NB4 (cell line): ENCODE measurements around the gene USF3.

Experiments used
- DNase-seq: peaks from one replicate; pipeline ENCODE4 v3.0.0; 2010; ENCODE audit warnings: low read depth
- H3K4me3 ChIP-seq: one replicate; pipeline ENCODE4 v1.5.1; 2011; ENCODE audit warnings: mild to moderate bottlenecking, low read depth, low read length, moderate library complexity
- MYC ChIP-seq: IDR thresholded peaks from 2 replicates; pipeline ENCODE4 v1.6.1; 2011; ENCODE audit warnings: low read depth, low read length
- POLR2A ChIP-seq: IDR thresholded peaks from 2 replicates; pipeline ENCODE4 v1.6.1; 2011; ENCODE audit warnings: mild to moderate bottlenecking; ENCODE audit not compliant: insufficient read length; ENCODE audit errors: extremely low read depth
- TF ChIP-seq, protein P1 (sequence below): IDR thresholded peaks from one replicate; pipeline ENCODE4 v1.5.1; 2012; ENCODE audit warnings: low read depth, low read length
- TF ChIP-seq, protein P2 (sequence below): IDR thresholded peaks from 2 replicates; pipeline ENCODE4 v1.6.1; 2011; ENCODE audit warnings: low read depth, low read length

The USF3 gene

DNA sequence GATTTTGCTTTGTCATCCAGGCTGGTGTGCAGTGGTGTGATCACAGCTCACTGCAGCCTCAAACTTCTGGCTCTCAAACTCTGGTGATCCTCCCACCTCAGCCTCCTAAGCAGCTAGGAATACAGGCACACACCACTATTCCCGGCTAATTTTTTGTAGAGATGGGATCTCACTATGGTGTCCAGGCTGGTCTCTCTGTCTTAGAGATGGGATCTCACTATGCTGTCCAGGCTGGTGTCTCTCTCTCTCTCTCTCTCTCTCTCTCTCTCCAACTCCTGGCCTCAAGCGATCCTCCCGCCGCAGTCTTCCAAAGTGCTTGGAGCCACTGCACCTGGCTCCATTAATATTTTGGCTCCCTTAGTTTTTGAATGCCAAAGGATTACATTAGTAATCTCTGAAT, 17.7 kb downstream of the USF3 start:
- TF ChIP-seq, protein P1, sequence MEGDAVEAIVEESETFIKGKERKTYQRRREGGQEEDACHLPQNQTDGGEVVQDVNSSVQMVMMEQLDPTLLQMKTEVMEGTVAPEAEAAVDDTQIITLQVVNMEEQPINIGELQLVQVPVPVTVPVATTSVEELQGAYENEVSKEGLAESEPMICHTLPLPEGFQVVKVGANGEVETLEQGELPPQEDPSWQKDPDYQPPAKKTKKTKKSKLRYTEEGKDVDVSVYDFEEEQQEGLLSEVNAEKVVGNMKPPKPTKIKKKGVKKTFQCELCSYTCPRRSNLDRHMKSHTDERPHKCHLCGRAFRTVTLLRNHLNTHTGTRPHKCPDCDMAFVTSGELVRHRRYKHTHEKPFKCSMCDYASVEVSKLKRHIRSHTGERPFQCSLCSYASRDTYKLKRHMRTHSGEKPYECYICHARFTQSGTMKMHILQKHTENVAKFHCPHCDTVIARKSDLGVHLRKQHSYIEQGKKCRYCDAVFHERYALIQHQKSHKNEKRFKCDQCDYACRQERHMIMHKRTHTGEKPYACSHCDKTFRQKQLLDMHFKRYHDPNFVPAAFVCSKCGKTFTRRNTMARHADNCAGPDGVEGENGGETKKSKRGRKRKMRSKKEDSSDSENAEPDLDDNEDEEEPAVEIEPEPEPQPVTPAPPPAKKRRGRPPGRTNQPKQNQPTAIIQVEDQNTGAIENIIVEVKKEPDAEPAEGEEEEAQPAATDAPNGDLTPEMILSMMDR = no peak
- TF ChIP-seq MYC (no peak), POLR2A (no peak)
- TF ChIP-seq, protein P2, sequence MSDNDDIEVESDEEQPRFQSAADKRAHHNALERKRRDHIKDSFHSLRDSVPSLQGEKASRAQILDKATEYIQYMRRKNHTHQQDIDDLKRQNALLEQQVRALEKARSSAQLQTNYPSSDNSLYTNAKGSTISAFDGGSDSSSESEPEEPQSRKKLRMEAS = no peak
- no peak overlapping the region for H3K4me3 ChIP-seq

DNA sequence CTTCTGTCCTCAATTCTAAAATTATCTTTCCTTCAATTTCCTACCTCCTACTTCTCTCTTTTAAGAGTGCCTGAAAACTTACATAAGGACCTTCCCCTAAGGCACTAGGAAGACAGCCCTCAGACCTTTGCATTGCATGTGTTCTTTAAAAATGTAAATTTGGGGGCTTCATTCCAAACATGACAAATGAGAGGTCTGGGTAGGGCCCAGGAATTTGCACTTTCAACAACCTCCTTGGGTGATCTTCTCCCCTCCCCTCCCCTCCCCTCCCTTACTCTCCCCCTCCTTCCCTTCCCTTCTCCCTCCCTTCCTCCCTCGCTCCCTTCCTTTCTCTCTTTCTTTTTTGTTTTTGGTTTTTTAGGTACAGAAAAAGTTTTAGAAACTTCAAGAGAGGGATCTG, 18.7 kb downstream of the USF3 start:
- H3K4me3 ChIP-seq = no peak overlapping the region
- no peak for DNase-seq
- TF ChIP-seq, protein P1 = no peak
- TF ChIP-seq POLR2A = no peak
- TF ChIP-seq MYC = no peak
- TF ChIP-seq, protein P2 = no peak

More for the DNA sequence above, 17.7 kb downstream of the USF3 start:
- no peak for DNase-seq

DNA sequence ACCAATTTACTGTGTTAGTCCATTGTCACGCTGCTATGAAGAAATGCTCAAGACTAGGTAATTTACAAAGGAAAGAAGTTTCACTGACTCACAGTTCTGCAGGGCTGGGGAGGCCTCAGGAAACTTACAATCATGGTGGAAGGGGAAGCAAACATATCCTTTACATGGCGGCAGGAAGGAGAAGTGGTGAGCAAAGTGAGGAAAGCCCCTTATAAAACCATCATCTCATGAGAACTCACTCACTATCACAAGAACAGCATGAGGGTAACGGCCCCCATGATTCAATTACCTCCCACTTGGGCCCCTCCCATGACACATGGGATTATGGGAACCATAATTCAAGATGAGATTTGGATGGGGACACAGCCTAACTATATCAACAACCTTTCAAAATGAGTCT, 20.2 kb downstream of the USF3 start:
- TF ChIP-seq, protein P1 = no peak
- TF ChIP-seq, protein P2 = no peak
- TF ChIP-seq POLR2A (no peak), MYC (no peak)
- DNase-seq = peak; percentile 30
- H3K4me3 ChIP-seq = no peak overlapping the region

DNA sequence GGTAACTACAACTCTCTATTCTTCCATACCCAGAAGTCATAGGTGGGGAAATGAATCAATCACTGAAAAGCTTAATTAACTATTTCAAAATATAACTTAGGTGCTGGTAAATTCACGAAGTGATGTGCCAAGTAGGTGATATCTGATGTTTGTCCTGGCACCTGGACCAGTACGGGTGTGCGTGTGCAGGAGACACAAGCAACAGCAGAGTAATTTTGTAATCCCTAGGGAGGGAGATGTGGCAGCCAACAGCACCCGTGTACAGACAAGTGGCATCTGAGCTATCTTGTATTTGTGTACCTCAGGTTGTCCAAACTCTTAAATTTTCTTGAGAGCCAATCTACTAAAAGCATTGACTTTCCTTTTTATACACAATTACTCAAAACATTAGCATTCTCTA, 22.8 kb downstream of the USF3 start:
- TF ChIP-seq, protein P1 = no peak
- no peak for TF ChIP-seq MYC
- TF ChIP-seq, protein P2 = no peak
- TF ChIP-seq POLR2A = no peak
- DNase-seq = no peak
- H3K4me3 ChIP-seq = no peak overlapping the region

DNA sequence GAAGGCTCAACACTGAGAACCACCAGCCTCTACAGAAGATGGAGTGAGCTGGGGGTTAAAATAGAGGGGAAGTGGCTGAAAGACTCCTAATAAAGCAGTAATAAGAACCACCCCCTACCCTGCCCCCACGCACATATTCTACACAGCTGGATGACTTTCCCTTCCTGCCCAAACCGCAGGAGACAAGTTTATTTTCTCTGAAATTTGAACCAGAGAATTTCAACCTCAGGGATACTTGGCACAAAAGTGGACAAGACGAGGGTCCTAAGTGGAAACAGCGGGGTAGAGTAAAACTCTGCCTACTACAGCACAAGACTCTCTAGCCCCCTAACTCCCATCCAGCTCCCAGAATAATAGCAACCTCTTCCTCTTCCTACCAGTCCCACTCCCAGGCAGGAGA, 28.4 kb downstream of the USF3 start:
- peak; percentile 17 for DNase-seq
- H3K4me3 ChIP-seq = no peak overlapping the region

More for the DNA sequence above, 28.4 kb downstream of the USF3 start:
- TF ChIP-seq POLR2A = no peak
- TF ChIP-seq, protein P2 = no peak
- TF ChIP-seq MYC = no peak
- TF ChIP-seq, protein P1 = no peak
